ENCODE results near the gene GJD4.

Gene GJD4

GRCh38 chr10:35613597-35614226, 8.6 kb downstream of the GJD4 start:
- no peak overlapping the region for H3K4me3 ChIP-seq (ENCODE audit: low read length)
- H3K27ac ChIP-seq (ENCODE audit: low read length): no peak overlapping the region
- DNase-seq (ENCODE audit: low read depth, low spot score): no peak
- no CpG with 5 or more reads among the region's 8 CpGs for WGBS (ENCODE audit: insufficient coverage, insufficient read length)
- H3K9me3 ChIP-seq (ENCODE audit: control insufficient read depth, insufficient read depth, low read length): no peaks in the 10 kb centered on the region
- H3K4me1 ChIP-seq (ENCODE audit: control insufficient read depth, insufficient read depth, low read length): no peaks in the 10 kb centered on the region
- no peaks in the 10 kb centered on the region for H3K27me3 ChIP-seq (ENCODE audit: control insufficient read depth, insufficient read depth, low read length)
- H3K36me3 ChIP-seq (ENCODE audit: control insufficient read depth, insufficient read depth, low read length): no peaks in the 10 kb centered on the region

- no peak overlapping the region for H3K4me3 ChIP-seq (ENCODE audit: low read length)
- H3K27me3 ChIP-seq (ENCODE audit: control insufficient read depth, insufficient read depth, low read length): no peaks in the 10 kb centered on the region
- no peak for DNase-seq (ENCODE audit: low read depth, low spot score)
- H3K4me1 ChIP-seq (ENCODE audit: control insufficient read depth, insufficient read depth, low read length): no peaks in the 10 kb centered on the region
- WGBS (ENCODE audit: insufficient coverage, insufficient read length): no CpG with 5 or more reads among the region's 5 CpGs
- H3K27ac ChIP-seq (ENCODE audit: low read length): no peak overlapping the region
- no peaks in the 10 kb centered on the region for H3K36me3 ChIP-seq (ENCODE audit: control insufficient read depth, insufficient read depth, low read length)
- no peaks in the 10 kb centered on the region for H3K9me3 ChIP-seq (ENCODE audit: control insufficient read depth, insufficient read depth, low read length)
Observed at GRCh38 chr10:35614312-35614711, 9.2 kb downstream of the GJD4 start.

GRCh38 chr10:35626971-35627507, 21.9 kb downstream of the GJD4 start:
- H3K27ac ChIP-seq (ENCODE audit: low read length): no peak overlapping the region
- no peak for DNase-seq (ENCODE audit: low read depth, low spot score)
- WGBS (ENCODE audit: insufficient coverage, insufficient read length): no CpG with 5 or more reads among the region's 6 CpGs

GRCh38 chr10:35631404-35631803, 26.3 kb downstream of the GJD4 start:
- H3K27me3 ChIP-seq (ENCODE audit: control insufficient read depth, insufficient read depth, low read length): no peaks in the 10 kb centered on the region
- no CpG with 5 or more reads among the region's 1 CpG for WGBS (ENCODE audit: insufficient coverage, insufficient read length)
- H3K27ac ChIP-seq (ENCODE audit: low read length): no peak overlapping the region
- no peak overlapping the region for H3K4me3 ChIP-seq (ENCODE audit: low read length)
- no peak for DNase-seq (ENCODE audit: low read depth, low spot score)
- H3K9me3 ChIP-seq (ENCODE audit: control insufficient read depth, insufficient read depth, low read length): no peaks in the 10 kb centered on the region
- H3K36me3 ChIP-seq (ENCODE audit: control insufficient read depth, insufficient read depth, low read length): no peaks in the 10 kb centered on the region
- no peaks in the 10 kb centered on the region for H3K4me1 ChIP-seq (ENCODE audit: control insufficient read depth, insufficient read depth, low read length)

More at GRCh38 chr10:35626971-35627507, 21.9 kb downstream of the GJD4 start:
- Histone ChIP-seq H3K9me3 (ENCODE audit: control insufficient read depth, insufficient read depth, low read length) (no peaks in the 10 kb centered on the region), H3K4me1 (ENCODE audit: control insufficient read depth, insufficient read depth, low read length) (no peaks in the 10 kb centered on the region), H3K27me3 (ENCODE audit: control insufficient read depth, insufficient read depth, low read length) (no peaks in the 10 kb centered on the region), H3K4me3 (ENCODE audit: low read length) (no peak overlapping the region), H3K36me3 (ENCODE audit: control insufficient read depth, insufficient read depth, low read length) (no peaks in the 10 kb centered on the region)

- no peaks in the 10 kb centered on the region for H3K9me3 ChIP-seq (ENCODE audit: control insufficient read depth, insufficient read depth, low read length)
- no peak for DNase-seq (ENCODE audit: low read depth, low spot score)
- no peak overlapping the region for H3K27ac ChIP-seq (ENCODE audit: low read length)
- H3K4me3 ChIP-seq (ENCODE audit: low read length): no peak overlapping the region
- no peaks in the 10 kb centered on the region for H3K36me3 ChIP-seq (ENCODE audit: control insufficient read depth, insufficient read depth, low read length)
- no peaks in the 10 kb centered on the region for H3K4me1 ChIP-seq (ENCODE audit: control insufficient read depth, insufficient read depth, low read length)
- H3K27me3 ChIP-seq (ENCODE audit: control insufficient read depth, insufficient read depth, low read length): no peaks in the 10 kb centered on the region
Observed at GRCh38 chr10:35632027-35632426, 26.9 kb downstream of the GJD4 start.

- Histone ChIP-seq H3K27ac (ENCODE audit: low read length) (no peak overlapping the region), H3K4me3 (ENCODE audit: low read length) (no peak overlapping the region), H3K4me1 (ENCODE audit: control insufficient read depth, insufficient read depth, low read length) (no peaks in the 10 kb centered on the region), H3K9me3 (ENCODE audit: control insufficient read depth, insufficient read depth, low read length) (no peaks in the 10 kb centered on the region), H3K27me3 (ENCODE audit: control insufficient read depth, insufficient read depth, low read length) (no peaks in the 10 kb centered on the region), H3K36me3 (ENCODE audit: control insufficient read depth, insufficient read depth, low read length) (no peaks in the 10 kb centered on the region)
- no CpG with 5 or more reads among the region's 12 CpGs for whole genome bisulfite sequencing (ENCODE audit: insufficient coverage, insufficient read length)
- DNase-seq (ENCODE audit: low read depth, low spot score): no peak
Observed at GRCh38 chr10:35633006-35633980, 28.2 kb downstream of the GJD4 start.

GRCh38 chr10:35635576-35635975, 30.4 kb downstream of the GJD4 start:
- WGBS (ENCODE audit: insufficient coverage, insufficient read length): no CpG with 5 or more reads among the region's 6 CpGs
- Histone ChIP-seq H3K36me3 (ENCODE audit: control insufficient read depth, insufficient read depth, low read length) (no peaks in the 10 kb centered on the region), H3K4me1 (ENCODE audit: control insufficient read depth, insufficient read depth, low read length) (no peaks in the 10 kb centered on the region), H3K27ac (ENCODE audit: low read length) (no peak overlapping the region), H3K27me3 (ENCODE audit: control insufficient read depth, insufficient read depth, low read length) (no peaks in the 10 kb centered on the region; the same call in 1 of the 2 replicates), H3K4me3 (ENCODE audit: low read length) (no peak overlapping the region), H3K9me3 (ENCODE audit: control insufficient read depth, insufficient read depth, low read length) (no peaks in the 10 kb centered on the region)
- no peak for DNase-seq (ENCODE audit: low read depth, low spot score)

GRCh38 chr10:35636956-35637355, 31.8 kb downstream of the GJD4 start:
- Histone ChIP-seq H3K4me1 (ENCODE audit: control insufficient read depth, insufficient read depth, low read length) (peaks cover 2% of the 10 kb centered on the region), H3K36me3 (ENCODE audit: control insufficient read depth, insufficient read depth, low read length) (no peaks in the 10 kb centered on the region), H3K4me3 (ENCODE audit: low read length) (no peak overlapping the region), H3K9me3 (ENCODE audit: control insufficient read depth, insufficient read depth, low read length) (no peaks in the 10 kb centered on the region), H3K27me3 (ENCODE audit: control insufficient read depth, insufficient read depth, low read length) (peaks cover 2% of the 10 kb centered on the region; the same call in 1 of the 2 replicates), H3K27ac (ENCODE audit: low read length) (no peak overlapping the region)
- no CpG with 5 or more reads among the region's 7 CpGs for WGBS (ENCODE audit: insufficient coverage, insufficient read length)
- no peak for DNase-seq (ENCODE audit: low read depth, low spot score)

GRCh38 chr10:35637462-35637861, 32.3 kb downstream of the GJD4 start:
- no peak overlapping the region for H3K4me3 ChIP-seq (ENCODE audit: low read length)
- no peaks in the 10 kb centered on the region for H3K9me3 ChIP-seq (ENCODE audit: control insufficient read depth, insufficient read depth, low read length)
- DNase-seq (ENCODE audit: low read depth, low spot score): no peak
- peaks cover 2% of the 10 kb centered on the region; the same call in 1 of the 2 replicates for H3K27me3 ChIP-seq (ENCODE audit: control insufficient read depth, insufficient read depth, low read length)
- no peaks in the 10 kb centered on the region for H3K36me3 ChIP-seq (ENCODE audit: control insufficient read depth, insufficient read depth, low read length)
- WGBS (ENCODE audit: insufficient coverage, insufficient read length): no CpG with 5 or more reads among the region's 8 CpGs
- peaks cover 2% of the 10 kb centered on the region for H3K4me1 ChIP-seq (ENCODE audit: control insufficient read depth, insufficient read depth, low read length)
- H3K27ac ChIP-seq (ENCODE audit: low read length): no peak overlapping the region

- H3K27ac ChIP-seq (ENCODE audit: low read length): no peak overlapping the region
- H3K9me3 ChIP-seq (ENCODE audit: control insufficient read depth, insufficient read depth, low read length): no peaks in the 10 kb centered on the region
- peaks cover 2% of the 10 kb centered on the region for H3K4me1 ChIP-seq (ENCODE audit: control insufficient read depth, insufficient read depth, low read length)
- peaks cover 2% of the 10 kb centered on the region; the same call in 1 of the 2 replicates for H3K27me3 ChIP-seq (ENCODE audit: control insufficient read depth, insufficient read depth, low read length)
- WGBS (ENCODE audit: insufficient coverage, insufficient read length): no CpG with 5 or more reads among the region's 4 CpGs
- no peaks in the 10 kb centered on the region for H3K36me3 ChIP-seq (ENCODE audit: control insufficient read depth, insufficient read depth, low read length)
- DNase-seq (ENCODE audit: low read depth, low spot score): no peak
- H3K4me3 ChIP-seq (ENCODE audit: low read length): no peak overlapping the region
Observed at GRCh38 chr10:35638101-35638500, 33.0 kb downstream of the GJD4 start.
